PC-9 (cell line): ENCODE measurements around the gene AADAC. TPM values are rescaled to one million over a fixed set of nuclear protein-coding genes. Genes with fewer than 3 reads are reported as not detected.
"Not testable (repeated sequence)": the region's sequence is repeated elsewhere in the genome, so short reads cannot be mapped to it uniquely, and the experiment has no call there.

ENCODE experiments used
- Bru-seq: library from RNA; stranded (reverse); fragments of 400-500 nt; gene quantifications from one replicate; lab custom pipeline; 2021; lab: Mats Ljungman, UMichigan
- BruChase-seq, 2 experiments: library from RNA; stranded (reverse); fragments of 400-500 nt; gene quantifications; one replicate each; lab custom pipeline; 2021; lab: Mats Ljungman, UMichigan
- BruUV-seq: library from RNA; stranded (reverse); fragments of 400-500 nt; replicated peaks from 2 replicates; lab custom pipeline; 2021; lab: Mats Ljungman, UMichigan
- CTCF ChIA-PET: fragments of 300-600 bp; sonication (Branson Sonifier 250); formaldehyde crosslinking; loops from one replicate; lab custom pipeline; 2022; ENCODE audit warnings: antibody characterized with exemption; lab: Charles Lee
- POLR2A ChIA-PET: fragments of 300-600 bp; sonication (Branson Sonifier 250); formaldehyde crosslinking; loops from one replicate; lab custom pipeline; 2022; ENCODE audit warnings: antibody characterized with exemption; ENCODE audit not compliant: unreplicated experiment; lab: Charles Lee
- DNase-seq, 2 experiments: peaks; one replicate each; pipeline versions ENCODE4 v3.0.0 to v3.0.0-alpha.2; 2015 to 2022; ENCODE audit warnings: mixed read lengths in 1 of 2
- H2AFZ ChIP-seq: fragments of 200-600 bp; sonication (generic); 2 replicates; pipeline ENCODE4 v1.8.1; 2017; ENCODE audit warnings: antibody characterized with exemption
- H3F3A ChIP-seq: fragments of 200-600 bp; sonication (generic); 2 replicates; pipeline ENCODE4 v1.8.1; 2017; ENCODE audit warnings: antibody characterized with exemption, mild to moderate bottlenecking, low read depth; ENCODE audit not compliant: insufficient read depth
- H3K27ac ChIP-seq: fragments of 200-600 bp; sonication (generic); 2 replicates; pipeline ENCODE4 v1.6.1; 2016; ENCODE audit warnings: mixed run types
- H3K27me3 ChIP-seq: fragments of 200-600 bp; sonication (generic); 2 replicates; pipeline ENCODE4 v1.6.1; 2016; ENCODE audit warnings: low read depth, mixed run types; ENCODE audit not compliant: insufficient read depth
- H3K36me3 ChIP-seq: fragments of 200-600 bp; sonication (generic); 2 replicates; pipeline ENCODE4 v1.6.1; 2016; ENCODE audit warnings: low read depth, mixed run types
- H3K4me1 ChIP-seq: fragments of 200-600 bp; sonication (generic); replicated peaks from 2 replicates; pipeline ENCODE4 v1.6.1; 2016; ENCODE audit warnings: mixed run types; ENCODE audit not compliant: insufficient read depth
- H3K4me2 ChIP-seq: fragments of 200-600 bp; sonication (generic); 2 replicates; pipeline ENCODE4 v1.6.1; 2017; ENCODE audit warnings: mixed run types
- H3K4me3 ChIP-seq: fragments of 200-600 bp; sonication (generic); 2 replicates; pipeline ENCODE4 v1.6.1; 2016; ENCODE audit warnings: mixed run types
- H3K79me2 ChIP-seq: fragments of 200-600 bp; sonication (generic); 2 replicates; pipeline ENCODE4 v1.6.1; 2017; ENCODE audit warnings: low read depth, mixed run types
- H3K9me2 ChIP-seq: fragments of 200-600 bp; sonication (generic); 2 replicates; pipeline ENCODE4 v1.8.1; 2017; ENCODE audit warnings: mild to moderate bottlenecking; ENCODE audit not compliant: insufficient read depth
- H3K9me3 ChIP-seq: fragments of 200-600 bp; sonication (generic); 2 replicates; pipeline ENCODE4 v1.8.1; 2016; ENCODE audit warnings: low read depth; ENCODE audit not compliant: insufficient read depth
- H4K20me1 ChIP-seq: fragments of 200-600 bp; sonication (generic); 2 replicates; pipeline ENCODE4 v1.8.1; 2017; ENCODE audit not compliant: insufficient read depth
- EZH2 ChIP-seq: fragments of 200-600 bp; sonication (generic); IDR thresholded peaks from 2 replicates; pipeline ENCODE4 v1.8.0; 2017; ENCODE audit warnings: antibody characterized with exemption, low read depth
- intact Hi-C: fragments of 100-400 bp; cut with micrococcal nuclease; formaldehyde crosslinking; loops from one replicate; pipeline ENCODE4 v1.10.0; 2022; ENCODE audit not compliant: unreplicated experiment
- long read RNA-seq: library from polyadenylated mRNA; stranded (forward); transcript quantifications from one replicate; pipeline ENCODE4 v2.0.0, GENCODE V29; 2022
- total RNA-seq: library from RNA; stranded (reverse); gene quantifications from 2 replicates; pipeline ENCODE4 v1.2.3, GENCODE V29; 2021
- TF ChIP-seq, protein P1 (sequence below): fragments of 200-600 bp; sonication (generic); conservative IDR thresholded peaks from 2 replicates; pipeline ENCODE4 v1.6.1; 2017; ENCODE audit warnings: mixed run types, antibody characterized with exemption, mild to moderate bottlenecking, moderate library complexity

The AADAC gene, protein sequence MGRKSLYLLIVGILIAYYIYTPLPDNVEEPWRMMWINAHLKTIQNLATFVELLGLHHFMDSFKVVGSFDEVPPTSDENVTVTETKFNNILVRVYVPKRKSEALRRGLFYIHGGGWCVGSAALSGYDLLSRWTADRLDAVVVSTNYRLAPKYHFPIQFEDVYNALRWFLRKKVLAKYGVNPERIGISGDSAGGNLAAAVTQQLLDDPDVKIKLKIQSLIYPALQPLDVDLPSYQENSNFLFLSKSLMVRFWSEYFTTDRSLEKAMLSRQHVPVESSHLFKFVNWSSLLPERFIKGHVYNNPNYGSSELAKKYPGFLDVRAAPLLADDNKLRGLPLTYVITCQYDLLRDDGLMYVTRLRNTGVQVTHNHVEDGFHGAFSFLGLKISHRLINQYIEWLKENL
- total RNA-seq, result 2.8 and 4.7 TPM in 2 replicates
- Bru-seq, nascent RNA, result percentile 57 among the genes with signal in this experiment
- percentile 53 among the genes with signal in this experiment for BruChase-seq, experiment 1, labeled RNA remaining after a 2-hour chase
- percentile 60 among the genes with signal in this experiment for BruChase-seq, experiment 2, labeled RNA remaining after a 6-hour chase
- long read RNA-seq, partial matches to known transcripts, result 0 of 1 reads
- long read RNA-seq, other reads (novel, unspliced or antisense), result 0 of 1 reads

DNA sequence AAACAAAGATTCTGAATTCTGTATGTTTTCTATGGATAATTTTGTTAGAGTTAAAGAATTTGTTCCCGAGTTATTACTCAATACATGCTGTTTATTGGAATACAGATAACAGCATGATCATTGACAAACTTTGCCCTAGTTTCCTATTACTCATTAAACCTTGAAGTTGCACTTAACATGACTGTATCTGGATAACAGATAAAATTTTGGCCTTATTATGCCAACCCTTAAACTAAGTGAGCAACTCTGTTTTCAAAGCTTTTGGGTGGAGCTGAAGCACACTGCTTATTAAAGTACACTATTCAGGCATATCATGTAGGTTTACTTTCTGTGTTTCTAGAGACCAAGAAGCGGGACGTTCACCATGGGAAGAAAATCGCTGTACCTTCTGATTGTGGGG lies at the start of gene AADAC:
Gene AADAC, plus strand, starts transcription at position 318 of the 400 bp plus-strand sequence. Its CDS starts 47 bp downstream, at position 365.
- no peaks in the 10 kb centered on the region for H3K9me2 ChIP-seq
- ChIA-PET POLR2A (no interaction called here), CTCF (interaction anchor here (0.6 kb wide), 1 partner anchor 184 kb away, joined by 3 read pairs; no protein-coding TSS in a partner anchor)
- H3K4me2 ChIP-seq, result no peak within 1 kb of the TSS
- intact Hi-C loops, result no loop called here
- no TSS peak for BruUV-seq
- no peaks in the 10 kb centered on the region for H3K9me3 ChIP-seq
- peaks cover 8% of the 10 kb centered on the region for H3F3A ChIP-seq
- H3K36me3 ChIP-seq, result no peaks in the 10 kb centered on the region
- no peak within 1 kb of the TSS for H3K27ac ChIP-seq
- H3K4me1 ChIP-seq, result peaks cover 13% of the 10 kb centered on the region
- H2AFZ ChIP-seq, result no peak within 1 kb of the TSS
- TF ChIP-seq, protein P1, sequence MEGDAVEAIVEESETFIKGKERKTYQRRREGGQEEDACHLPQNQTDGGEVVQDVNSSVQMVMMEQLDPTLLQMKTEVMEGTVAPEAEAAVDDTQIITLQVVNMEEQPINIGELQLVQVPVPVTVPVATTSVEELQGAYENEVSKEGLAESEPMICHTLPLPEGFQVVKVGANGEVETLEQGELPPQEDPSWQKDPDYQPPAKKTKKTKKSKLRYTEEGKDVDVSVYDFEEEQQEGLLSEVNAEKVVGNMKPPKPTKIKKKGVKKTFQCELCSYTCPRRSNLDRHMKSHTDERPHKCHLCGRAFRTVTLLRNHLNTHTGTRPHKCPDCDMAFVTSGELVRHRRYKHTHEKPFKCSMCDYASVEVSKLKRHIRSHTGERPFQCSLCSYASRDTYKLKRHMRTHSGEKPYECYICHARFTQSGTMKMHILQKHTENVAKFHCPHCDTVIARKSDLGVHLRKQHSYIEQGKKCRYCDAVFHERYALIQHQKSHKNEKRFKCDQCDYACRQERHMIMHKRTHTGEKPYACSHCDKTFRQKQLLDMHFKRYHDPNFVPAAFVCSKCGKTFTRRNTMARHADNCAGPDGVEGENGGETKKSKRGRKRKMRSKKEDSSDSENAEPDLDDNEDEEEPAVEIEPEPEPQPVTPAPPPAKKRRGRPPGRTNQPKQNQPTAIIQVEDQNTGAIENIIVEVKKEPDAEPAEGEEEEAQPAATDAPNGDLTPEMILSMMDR, result no peak
- TF ChIP-seq EZH2, result no peak
- no peak within 1 kb of the TSS for H3K4me3 ChIP-seq
- H4K20me1 ChIP-seq, result no peaks in the 10 kb centered on the region
- no peak for DNase-seq
- no peaks in the 10 kb centered on the region for H3K27me3 ChIP-seq
- H3K79me2 ChIP-seq, result no peaks in the 10 kb centered on the region

DNA sequence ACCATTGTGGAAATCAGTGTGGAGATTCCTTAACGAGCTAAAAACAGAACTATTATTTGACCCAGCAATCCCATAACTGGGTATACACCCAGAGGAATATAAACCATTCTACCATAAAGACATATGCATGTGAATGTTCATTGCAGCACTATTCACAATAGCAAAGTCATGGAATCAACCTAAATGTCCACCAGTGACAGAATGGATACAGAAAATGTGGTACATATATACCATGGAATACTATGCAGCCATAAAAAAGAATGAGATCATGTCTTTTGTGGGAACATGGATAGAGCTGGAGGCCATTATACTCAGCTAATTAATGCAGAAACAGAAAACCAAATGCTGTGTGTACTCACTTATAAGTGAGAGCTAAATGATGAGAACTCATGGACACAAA lies 49.2 kb upstream of the AADAC start:
- intact Hi-C loops, result loop anchor here (10.0 kb wide), 1 partner anchor 510 kb away; no protein-coding TSS in a partner anchor
- peaks cover 10% of the 10 kb centered on the region; the same call in 1 of the 2 replicates for H3K4me1 ChIP-seq
- H3K4me3 ChIP-seq, CTCF ChIA-PET, H3K9me2 ChIP-seq, H2AFZ ChIP-seq, H3K4me2 ChIP-seq, H3K36me3 ChIP-seq, H3F3A ChIP-seq, BruUV-seq, H3K9me3 ChIP-seq, H3K27ac ChIP-seq, POLR2A ChIA-PET, H3K79me2 ChIP-seq, H4K20me1 ChIP-seq, H3K27me3 ChIP-seq, DNase-seq: not testable (repeated sequence)

DNA sequence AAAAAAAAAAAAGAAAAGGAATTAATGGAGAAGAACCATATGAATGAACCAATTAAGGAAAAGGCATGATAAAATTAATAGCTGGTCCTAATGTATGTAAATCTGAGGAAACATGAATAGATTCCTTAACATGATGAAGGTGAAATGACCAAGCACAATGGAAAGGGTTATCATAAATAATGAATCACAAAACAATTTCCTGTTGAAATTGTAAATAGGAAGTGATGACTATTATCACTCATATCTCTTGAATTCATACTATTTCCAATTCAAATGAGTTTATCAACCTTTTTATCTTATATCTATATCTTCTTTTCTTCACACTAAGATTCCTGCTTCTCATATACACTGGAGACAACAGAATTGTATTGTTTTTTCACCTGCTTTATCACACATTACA lies 48.2 kb upstream of the AADAC start:
- no TSS peak for BruUV-seq
- intact Hi-C loops, result loop anchor here (10.0 kb wide), 1 partner anchor 509 kb away; no protein-coding TSS in a partner anchor
- H3K79me2 ChIP-seq, result no peaks in the 10 kb centered on the region
- ChIA-PET POLR2A (no interaction called here), CTCF (no interaction called here)
- H3K4me1 ChIP-seq, result peaks cover 15% of the 10 kb centered on the region
- no peak overlapping the region for H2AFZ ChIP-seq
- TF ChIP-seq EZH2, result no peak
- TF ChIP-seq, protein P1, result no peak
- no peak overlapping the region for H3K27ac ChIP-seq
- no peaks in the 10 kb centered on the region for H3K9me2 ChIP-seq
- no peak overlapping the region for H3K4me3 ChIP-seq
- H3F3A ChIP-seq, result 0 out of 2 replicates have a peak, but pooled peaks cover 8% of the 10 kb centered on the region
- H4K20me1 ChIP-seq, result no peaks in the 10 kb centered on the region
- no peak for DNase-seq
- no peaks in the 10 kb centered on the region for H3K36me3 ChIP-seq
- H3K4me2 ChIP-seq, result no peak overlapping the region
- no peaks in the 10 kb centered on the region for H3K27me3 ChIP-seq
- peaks cover 4% of the 10 kb centered on the region for H3K9me3 ChIP-seq
